Measurements from ENCODE around the gene SUGP2.

Gene SUGP2

GRCh38 chr19:18948075-18948975, 85.0 kb downstream of the SUGP2 start:
- no peak for DNase-seq

- DNase-seq: no peak
These were observed 86.4 kb downstream of the SUGP2 start for GRCh38 chr19:18946918-18947317.

GRCh38 chr19:18946335-18946734, 87.0 kb downstream of the SUGP2 start:
- DNase-seq: no peak

- DNase-seq: no peak
These were observed 88.0 kb downstream of the SUGP2 start for GRCh38 chr19:18945297-18945696.

GRCh38 chr19:18943465-18943864, 89.9 kb downstream of the SUGP2 start:
- DNase-seq: no peak

GRCh38 chr19:18942692-18943091, 90.6 kb downstream of the SUGP2 start:
- no peak for DNase-seq

- no peak for DNase-seq
These were observed 91.5 kb downstream of the SUGP2 start for GRCh38 chr19:18941628-18942354.

Measured in NCI-H1930 (cell line).